Thymus (tissue), 11 donors: ENCODE results near the gene MIX23. TPM values are rescaled to one million over a fixed set of nuclear protein-coding genes. Genes with fewer than 3 reads are reported as not detected.

ENCODE experiments used
- DNase-seq, 9 donors: peaks; one replicate each; pipeline ENCODE4 v3.0.0-alpha.2; 2013; ENCODE audit warnings: low spot score in 9 of 9, low read depth in 6 of 9, missing footprints in 1 of 9
- H3K27ac ChIP-seq, 2 donors: one replicate each; pipeline ENCODE4 v1.5.1; 2013; ENCODE audit warnings: control low read depth in 1 of 2, low read depth in 1 of 2, low read length in 1 of 2, mild to moderate bottlenecking in 1 of 2, moderate library complexity in 1 of 2
- H3K27me3 ChIP-seq, 2 donors: one replicate each; pipeline ENCODE4 v1.5.1; 2013; ENCODE audit warnings: low read length in 1 of 2; ENCODE audit not compliant: control insufficient read depth in 2 of 2, insufficient read depth in 1 of 2
- H3K36me3 ChIP-seq, 2 donors: one replicate each; pipeline ENCODE4 v1.5.1; 2013; ENCODE audit warnings: low read length in 1 of 2, mild to moderate bottlenecking in 1 of 2, moderate library complexity in 1 of 2; ENCODE audit not compliant: control insufficient read depth in 2 of 2, insufficient read depth in 2 of 2
- H3K4me1 ChIP-seq, 2 donors: one replicate each; pipeline ENCODE4 v1.5.1; 2013; ENCODE audit warnings: low read length in 2 of 2; ENCODE audit not compliant: control insufficient read depth in 2 of 2, insufficient read depth in 2 of 2
- H3K4me3 ChIP-seq, 2 donors: one replicate each; pipeline ENCODE4 v1.5.1; 2013; ENCODE audit warnings: low read length in 2 of 2, control low read depth in 1 of 2, mild to moderate bottlenecking in 1 of 2
- H3K9me3 ChIP-seq, 2 donors: one replicate each; pipeline ENCODE4 v1.5.1; 2013; ENCODE audit warnings: low read length in 1 of 2, mild to moderate bottlenecking in 1 of 2; ENCODE audit not compliant: control insufficient read depth in 2 of 2, insufficient read depth in 1 of 2
- WGBS: extraction: QIAGEN DNeasy Blood & Tissue Kit; methylation state at CpG from one replicate; pipeline ENCODE4 v1.1.7; 2013; 5-methylcytosine and 5-hydroxymethylcytosine counted together
- polyA plus RNA-seq: library from polyadenylated mRNA; stranded (reverse); fragments of 200-250 nt; gene quantifications from one replicate; pipeline ENCODE4 v1.2.3, GENCODE V29; 2013
- total RNA-seq: library from RNA; stranded (reverse); fragments of 120-200 nt; gene quantifications from one replicate; pipeline ENCODE4 v1.2.4, GENCODE V29; 2013
- donor health status: healthy.

MIX23 gene
- total and polyA plus RNA-seq, 2 donors = 33.8 to 40.1 TPM

GRCh38 chr3:122415104-122415744 lies 32.2 kb upstream of the MIX23 start:
- 29% methylated on average over 10 of the region's 10 CpGs for WGBS
- Histone ChIP-seq H3K4me3 (peak overlapping the region; percentile 72 to 95), H3K27me3 (no peaks in the 10 kb centered on the region), H3K9me3 (no peaks in the 10 kb centered on the region), H3K27ac (peak overlapping the region; percentile 98), H3K4me1 (peaks cover 13 to 15% of the 10 kb centered on the region in 2 donors), H3K36me3 (peaks cover under 1 to 3% of the 10 kb centered on the region in 2 donors)
- DNase-seq = peak; percentile 9 to 74 (median 31)

GRCh38 chr3:122414391-122414790 lies 31.4 kb upstream of the MIX23 start:
- 84% methylated on average over 3 of the region's 3 CpGs for WGBS
- Histone ChIP-seq H3K9me3 (no peaks in the 10 kb centered on the region), H3K27me3 (no peaks in the 10 kb centered on the region), H3K27ac (no peak overlapping the region), H3K4me1 (peaks cover 13 to 15% of the 10 kb centered on the region in 2 donors), H3K36me3 (peaks cover 6 to 9% of the 10 kb centered on the region in 2 donors), H3K4me3 (no peak overlapping the region)
- DNase-seq = no peak

GRCh38 chr3:122410639-122411038 lies 27.6 kb upstream of the MIX23 start:
- no peak for DNase-seq
- no peak overlapping the region for H3K4me3 ChIP-seq
- H3K27me3 ChIP-seq = no peaks in the 10 kb centered on the region
- WGBS = 97% methylated on average over 6 of the region's 6 CpGs
- no peaks in the 10 kb centered on the region for H3K9me3 ChIP-seq
- H3K36me3 ChIP-seq = peaks cover 10 to 15% of the 10 kb centered on the region in 2 donors
- peaks cover 8 to 9% of the 10 kb centered on the region in 2 donors for H3K4me1 ChIP-seq
- no peak overlapping the region for H3K27ac ChIP-seq

- Histone ChIP-seq H3K27ac (no peak overlapping the region), H3K27me3 (no peaks in the 10 kb centered on the region), H3K36me3 (peaks cover 10 to 19% of the 10 kb centered on the region in 2 donors), H3K4me3 (no peak overlapping the region), H3K4me1 (peaks cover 5 to 7% of the 10 kb centered on the region in 2 donors), H3K9me3 (no peaks in the 10 kb centered on the region)
- no peak for DNase-seq
- 99% methylated on average over 4 of the region's 4 CpGs for WGBS
Observed at GRCh38 chr3:122410111-122410510, 27.1 kb upstream of the MIX23 start.

- no peaks in the 10 kb centered on the region for H3K27me3 ChIP-seq
- WGBS = 76% methylated on average over 6 of the region's 6 CpGs
- no peaks in the 10 kb centered on the region for H3K9me3 ChIP-seq
- peaks cover 10 to 19% of the 10 kb centered on the region in 2 donors for H3K36me3 ChIP-seq
- DNase-seq = no peak
- H3K4me1 ChIP-seq = peaks cover 0 to under 1% of the 10 kb centered on the region in 2 donors
- H3K4me3 ChIP-seq = no peak overlapping the region
- no peak overlapping the region for H3K27ac ChIP-seq
Observed at GRCh38 chr3:122409446-122409845, 26.4 kb upstream of the MIX23 start.

- Histone ChIP-seq H3K36me3 (peaks cover 10 to 19% of the 10 kb centered on the region in 2 donors), H3K4me1 (no peaks in the 10 kb centered on the region), H3K27ac (no peak overlapping the region), H3K4me3 (no peak overlapping the region), H3K27me3 (no peaks in the 10 kb centered on the region), H3K9me3 (no peaks in the 10 kb centered on the region)
- WGBS = 98% methylated on average over 1 of the region's 1 CpG
- no peak for DNase-seq
Observed at GRCh38 chr3:122407946-122408345, 24.9 kb upstream of the MIX23 start.

- 96% methylated on average over 4 of the region's 4 CpGs for WGBS
- no peak overlapping the region for H3K4me3 ChIP-seq
- no peaks in the 10 kb centered on the region for H3K27me3 ChIP-seq
- no peaks in the 10 kb centered on the region for H3K9me3 ChIP-seq
- H3K27ac ChIP-seq = no peak overlapping the region
- no peaks in the 10 kb centered on the region for H3K4me1 ChIP-seq
- no peak for DNase-seq
- peaks cover 7 to 19% of the 10 kb centered on the region in 2 donors for H3K36me3 ChIP-seq
Observed at GRCh38 chr3:122406198-122406597, 23.2 kb upstream of the MIX23 start.

GRCh38 chr3:122405015-122405414 lies 22.0 kb upstream of the MIX23 start:
- 80% methylated on average over 3 of the region's 3 CpGs for WGBS
- Histone ChIP-seq H3K4me1 (no peaks in the 10 kb centered on the region), H3K4me3 (no peak overlapping the region), H3K9me3 (no peaks in the 10 kb centered on the region), H3K27ac (no peak overlapping the region), H3K36me3 (peaks cover 5 to 16% of the 10 kb centered on the region in 2 donors), H3K27me3 (no peaks in the 10 kb centered on the region)
- no peak for DNase-seq

GRCh38 chr3:122403489-122403888 lies 20.5 kb upstream of the MIX23 start:
- DNase-seq = no peak
- H3K9me3 ChIP-seq = no peaks in the 10 kb centered on the region
- H3K27me3 ChIP-seq = no peaks in the 10 kb centered on the region
- no peak overlapping the region for H3K4me3 ChIP-seq
- no peaks in the 10 kb centered on the region for H3K4me1 ChIP-seq
- 97% methylated on average over 6 of the region's 6 CpGs for WGBS
- no peak overlapping the region for H3K27ac ChIP-seq
- peaks cover 5 to 10% of the 10 kb centered on the region in 2 donors for H3K36me3 ChIP-seq
